Germinal center (tissue), 1 donor: ENCODE data around the gene EPOP.

Experiments used
- DNase-seq: peaks from one replicate; pipeline ENCODE4 v3.0.0; 2012; ENCODE audit warnings: mixed read lengths, low spot score

Gene EPOP

DNA sequence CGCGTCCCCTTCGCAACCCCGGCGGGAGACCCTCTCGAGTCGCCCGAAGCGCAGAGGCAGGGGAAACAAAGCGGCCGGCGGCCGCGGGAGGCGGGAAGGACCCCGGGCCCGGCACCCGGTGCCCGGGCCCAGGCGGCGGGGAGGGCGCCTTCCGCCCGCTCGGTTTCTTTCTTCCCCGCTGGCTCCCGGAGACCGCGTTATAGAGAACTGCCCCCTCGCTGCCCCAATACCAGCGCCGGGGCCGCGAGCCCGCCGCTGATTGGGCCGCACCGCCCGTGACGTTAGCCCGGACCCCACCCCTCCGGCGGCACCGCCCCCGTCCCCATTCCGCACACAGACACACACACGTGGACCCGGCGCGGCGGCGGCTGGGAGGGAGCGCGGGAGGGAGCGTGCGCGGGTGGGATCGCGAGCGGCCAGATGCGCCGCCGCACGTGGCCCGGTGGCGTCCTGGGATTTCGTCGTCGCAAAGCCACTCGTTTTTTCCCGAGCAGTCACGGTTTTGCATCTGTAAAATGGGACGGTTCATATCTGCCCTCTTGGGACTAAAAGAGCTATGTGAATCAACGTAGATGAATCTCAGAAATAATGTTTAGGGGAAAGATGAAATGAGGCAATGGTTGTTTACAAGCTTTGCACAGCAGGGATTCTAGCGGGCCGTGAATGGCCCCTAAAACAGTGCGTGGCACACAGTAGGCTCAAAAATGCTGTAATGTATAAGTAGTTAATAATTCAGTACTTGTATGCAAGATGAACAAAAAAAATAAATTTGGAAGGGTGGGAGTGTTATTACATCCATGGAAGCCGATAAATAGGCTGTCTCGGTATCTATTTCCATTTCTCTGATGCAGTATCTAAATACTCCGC is at the start of gene EPOP:
Gene EPOP, minus strand, starts transcription at position 209 of the 867 bp plus-strand sequence. CDS start 462 bp downstream, outside the sequence.
- peak; percentile 91 for DNase-seq

DNA sequence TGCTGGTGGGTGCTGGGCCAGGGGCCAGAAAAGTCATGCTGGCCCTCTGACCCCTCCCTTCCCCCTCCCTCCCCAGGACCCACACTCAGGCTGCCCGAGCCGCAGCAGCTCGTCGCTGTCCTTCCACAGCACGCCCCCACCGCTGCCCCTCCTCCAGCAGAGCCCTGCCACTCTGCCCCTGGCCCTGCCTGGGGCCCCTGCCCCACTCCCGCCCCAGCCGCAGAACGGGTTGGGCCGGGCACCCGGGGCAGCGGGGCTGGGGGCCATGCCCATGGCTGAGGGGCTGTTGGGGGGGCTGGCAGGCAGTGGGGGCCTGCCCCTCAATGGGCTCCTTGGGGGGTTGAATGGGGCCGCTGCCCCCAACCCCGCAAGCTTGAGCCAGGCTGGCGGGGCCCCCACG is 47.0 kb upstream of the EPOP start:
- DNase-seq = no peak

DNA sequence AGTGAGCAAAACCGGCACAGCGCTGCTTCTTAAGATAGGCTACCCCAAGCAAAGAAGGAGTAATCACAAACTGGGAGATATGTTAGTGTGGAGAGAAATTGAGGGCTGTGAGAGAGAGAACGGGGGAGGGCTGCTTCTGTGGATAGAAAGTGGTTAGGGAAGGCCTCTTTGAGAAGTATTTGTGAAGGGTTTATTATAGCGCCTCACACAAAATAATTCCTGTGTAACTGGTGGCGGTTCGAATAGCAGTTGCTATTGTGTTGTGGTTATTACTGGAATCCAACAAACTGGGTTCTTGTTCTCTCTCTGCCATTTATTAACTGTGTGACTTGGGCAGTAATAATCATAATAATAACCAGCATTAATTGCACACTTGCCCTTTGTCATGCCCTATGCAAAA is 46.2 kb upstream of the EPOP start:
- DNase-seq = no peak

DNA sequence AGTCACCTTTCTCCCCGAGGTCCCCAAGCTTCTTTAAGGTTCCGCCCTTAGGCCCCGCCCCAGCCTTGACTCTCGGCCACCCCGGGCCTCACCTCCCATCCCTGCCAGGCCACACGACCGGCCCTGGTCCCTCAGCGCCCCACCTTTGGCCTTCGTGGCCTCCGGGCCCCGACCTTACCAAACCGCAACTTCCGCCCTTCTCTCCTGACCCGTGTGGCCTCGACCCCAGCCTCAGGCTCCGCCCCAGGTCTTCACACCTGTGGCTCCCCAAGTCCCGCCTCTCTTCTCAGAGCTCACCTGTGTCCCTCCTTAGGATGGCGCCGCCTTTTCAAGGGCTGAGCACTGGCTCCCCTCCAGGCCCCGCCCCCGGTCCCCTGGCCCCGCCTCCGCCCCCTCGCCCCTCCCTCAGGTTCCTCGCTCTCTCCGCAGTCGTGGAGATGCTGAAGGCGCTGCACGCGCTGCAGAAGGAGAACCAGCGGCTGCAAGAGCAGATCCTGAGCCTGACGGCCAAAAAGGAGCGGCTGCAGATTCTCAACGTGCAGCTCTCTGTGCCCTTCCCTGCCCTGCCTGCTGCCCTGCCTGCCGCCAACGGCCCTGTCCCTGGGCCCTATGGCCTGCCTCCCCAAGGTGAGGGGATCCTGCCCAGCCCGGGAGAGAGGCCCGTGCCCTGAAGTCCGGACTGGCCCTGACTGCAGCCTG is 45.3 kb upstream of the EPOP start:
- DNase-seq = no peak

DNA sequence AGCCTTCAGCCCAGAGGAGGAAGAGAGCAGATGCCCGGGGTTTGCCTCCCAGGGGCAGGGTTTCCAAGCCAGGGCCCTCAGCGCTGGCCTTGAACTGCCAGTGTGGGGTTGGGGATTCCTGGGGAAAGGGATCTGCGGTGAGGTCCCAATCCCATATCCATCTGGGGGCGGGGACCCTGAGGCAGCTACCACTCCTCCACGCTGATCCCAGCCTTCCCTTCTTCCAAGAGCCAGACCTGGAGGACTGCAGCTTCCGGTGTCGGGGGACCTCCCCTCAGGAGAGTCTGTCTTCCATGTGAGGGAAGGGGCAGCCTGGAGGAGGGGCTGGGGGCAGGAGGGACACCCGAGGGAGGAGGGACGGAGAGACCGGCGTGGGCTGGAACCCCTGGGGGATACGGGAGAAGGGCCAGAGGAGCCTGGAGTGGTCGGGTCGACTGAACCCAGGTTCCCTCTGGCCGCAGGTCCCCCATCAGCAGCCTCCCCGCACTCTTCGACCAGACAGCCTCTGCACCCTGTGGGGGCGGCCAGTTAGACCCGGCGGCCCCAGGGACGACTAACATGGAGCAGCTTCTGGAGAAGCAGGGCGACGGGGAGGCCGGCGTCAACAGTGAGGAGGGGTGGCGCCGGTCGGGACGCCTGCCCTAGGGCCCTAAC is 44.7 kb upstream of the EPOP start:
- no peak for DNase-seq

DNA sequence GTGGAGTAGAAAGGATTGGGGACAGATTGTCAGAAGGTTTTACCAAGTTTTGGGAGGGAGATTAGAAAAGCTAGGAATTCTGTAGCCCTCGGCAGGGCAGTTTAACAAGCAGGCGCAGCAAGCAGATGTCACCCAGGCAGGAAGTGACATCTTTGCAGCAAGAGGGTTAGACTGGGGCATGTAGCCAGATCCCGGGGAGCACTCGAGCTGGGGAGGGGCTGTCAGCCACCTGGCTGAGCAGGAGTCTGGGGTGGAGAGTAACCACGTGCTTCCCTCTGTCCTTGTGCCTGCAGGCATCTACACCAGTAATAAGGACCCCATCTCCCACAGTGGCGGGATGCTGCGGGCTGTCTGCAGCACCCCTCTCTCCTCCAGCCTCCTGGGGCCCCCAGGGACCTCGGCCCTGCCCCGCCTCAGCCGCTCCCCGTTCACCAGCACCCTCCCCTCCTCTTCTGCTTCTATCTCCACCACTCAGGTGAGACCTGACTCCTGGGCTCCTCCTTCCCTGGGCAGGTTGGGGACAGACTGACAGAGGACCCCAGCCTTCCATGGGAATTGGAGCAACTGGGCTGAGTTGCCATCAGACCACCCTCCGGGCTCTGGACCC is 42.5 kb upstream of the EPOP start:
- no peak for DNase-seq

- DNase-seq = no peak
These were observed 41.7 kb upstream of the EPOP start for GRCh38 chr17:38716368-38717005.

GRCh38 chr17:38715216-38715943 is 40.6 kb upstream of the EPOP start:
- DNase-seq = no peak

- no peak for DNase-seq
These were observed 38.8 kb upstream of the EPOP start for GRCh38 chr17:38713456-38714075.

- DNase-seq = no peak
These were observed 37.8 kb upstream of the EPOP start for GRCh38 chr17:38712593-38712992.

DNA sequence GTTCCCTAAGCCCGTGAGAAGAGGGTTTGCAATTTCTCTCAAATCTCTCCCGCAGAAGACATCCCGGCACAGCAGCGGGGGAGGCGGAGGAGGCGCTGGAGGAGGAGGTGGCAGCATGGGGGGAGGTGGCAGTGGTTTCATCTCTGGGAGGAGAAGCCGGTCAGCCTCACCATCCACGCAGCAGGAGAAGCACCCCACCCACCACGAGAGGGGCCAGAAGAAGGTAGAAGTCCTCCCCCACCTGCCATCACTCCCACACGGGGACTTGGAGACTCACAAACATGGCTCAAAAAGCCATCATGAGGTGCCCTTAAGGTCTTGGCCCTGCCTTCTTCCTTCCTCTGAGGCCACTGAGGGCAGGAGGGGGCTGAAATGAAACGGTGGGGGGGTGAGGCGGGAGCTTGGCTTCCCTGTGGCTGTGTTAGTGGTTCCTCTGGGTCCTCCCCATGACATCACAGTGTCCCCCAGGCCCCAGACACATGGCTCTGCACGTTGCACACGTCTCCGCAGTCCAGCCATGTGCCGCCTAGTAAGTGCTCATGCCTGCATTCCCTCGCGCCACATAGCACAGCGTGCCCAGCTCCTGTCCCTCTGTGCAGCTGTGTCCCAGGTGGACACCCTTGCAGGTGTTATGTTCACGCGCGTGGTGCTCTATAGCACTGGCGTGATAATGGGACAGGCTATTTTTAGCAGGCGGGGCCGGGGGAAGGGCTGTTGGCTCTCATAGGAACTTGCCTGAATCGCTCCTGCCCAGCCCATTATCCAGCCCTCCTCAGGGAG is 37.2 kb upstream of the EPOP start:
- DNase-seq = no peak

- DNase-seq = no peak
These were observed 36.2 kb upstream of the EPOP start for GRCh38 chr17:38710985-38711384.

DNA sequence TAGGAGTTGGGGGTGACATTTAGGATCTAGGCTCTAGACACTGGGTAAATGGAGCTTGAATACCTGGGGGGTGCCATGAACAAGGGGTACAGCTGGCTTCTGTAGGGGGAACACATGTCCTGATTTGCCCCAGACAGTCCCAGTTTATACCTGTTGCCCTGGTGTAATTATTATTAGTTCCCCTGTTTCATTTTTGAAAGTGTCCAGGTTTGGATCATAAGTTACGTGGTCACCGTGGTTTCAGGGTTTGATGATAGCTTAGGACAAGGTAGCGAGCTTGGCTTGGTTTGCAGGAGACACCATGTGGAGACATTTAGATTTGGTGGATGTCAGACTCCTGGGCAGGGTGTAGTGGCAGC is 35.8 kb upstream of the EPOP start:
- DNase-seq = no peak

DNA sequence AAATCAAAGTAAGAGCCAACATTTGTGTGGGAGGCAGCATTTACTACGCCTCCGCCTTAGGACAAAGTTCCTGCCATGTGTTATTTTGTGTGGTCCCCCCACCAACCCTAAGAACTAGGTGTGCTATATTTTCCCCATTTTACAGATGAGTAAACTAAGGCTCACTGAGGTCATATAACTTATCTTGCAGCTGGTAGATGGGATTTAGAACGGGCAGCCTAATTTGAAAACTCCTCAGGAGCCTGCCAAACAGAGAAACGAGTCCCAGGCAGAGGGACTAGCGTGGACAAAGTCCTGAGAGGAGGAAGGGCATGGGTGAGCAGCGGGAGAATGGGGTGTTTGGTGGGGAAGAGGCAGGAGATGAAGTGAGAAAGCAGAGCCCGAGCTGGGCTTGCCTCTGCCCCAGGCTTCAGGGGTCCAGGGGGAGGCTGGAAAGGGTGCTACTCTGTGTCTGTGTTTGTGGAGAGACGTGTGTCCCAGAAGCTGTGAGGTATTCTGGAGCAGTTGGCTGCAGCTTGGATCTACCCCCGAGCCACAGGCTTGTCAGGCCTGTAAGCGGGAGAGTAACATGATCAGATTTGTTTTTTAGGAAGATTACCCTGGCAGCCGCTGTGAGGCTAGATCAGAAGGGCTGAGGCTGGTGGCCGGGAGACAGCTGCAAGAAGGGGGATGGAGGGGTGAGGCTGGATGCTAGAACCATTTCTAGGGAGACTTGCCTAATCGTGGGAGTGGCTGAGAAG is 35.3 kb upstream of the EPOP start:
- no peak for DNase-seq

DNA sequence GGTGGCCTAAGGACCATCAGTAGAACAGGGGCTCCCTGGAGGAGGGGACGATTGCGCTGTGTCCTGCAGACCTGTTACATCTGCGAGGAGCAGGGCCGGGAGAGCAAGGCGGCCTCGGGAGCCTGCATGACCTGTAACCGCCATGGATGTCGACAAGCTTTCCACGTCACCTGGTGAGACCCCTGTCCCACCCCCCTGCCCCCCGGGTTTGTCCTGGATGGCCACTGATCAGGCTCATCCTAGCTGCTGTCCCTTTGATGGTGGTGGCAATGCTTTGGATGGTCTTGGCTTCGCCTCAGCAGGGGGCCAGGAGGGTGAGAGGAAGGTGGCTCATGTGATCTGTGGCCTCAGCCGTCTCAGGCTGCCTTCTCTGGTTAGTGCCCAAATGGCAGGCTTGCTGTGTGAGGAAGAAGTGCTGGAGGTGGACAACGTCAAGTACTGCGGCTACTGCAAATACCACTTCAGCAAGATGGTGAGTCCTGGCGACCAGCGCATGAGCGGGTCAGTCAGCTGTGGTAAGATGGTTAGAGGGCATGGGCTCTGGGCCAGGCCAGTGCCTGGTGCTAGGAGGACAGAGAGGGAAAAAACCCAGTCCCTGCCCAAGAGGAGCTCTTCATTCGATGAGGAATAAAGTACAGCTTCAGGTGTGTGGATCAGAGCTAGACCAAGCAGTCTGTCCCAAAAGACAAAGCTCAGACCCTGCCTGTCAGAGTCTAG is 34.5 kb upstream of the EPOP start:
- no peak for DNase-seq

DNA sequence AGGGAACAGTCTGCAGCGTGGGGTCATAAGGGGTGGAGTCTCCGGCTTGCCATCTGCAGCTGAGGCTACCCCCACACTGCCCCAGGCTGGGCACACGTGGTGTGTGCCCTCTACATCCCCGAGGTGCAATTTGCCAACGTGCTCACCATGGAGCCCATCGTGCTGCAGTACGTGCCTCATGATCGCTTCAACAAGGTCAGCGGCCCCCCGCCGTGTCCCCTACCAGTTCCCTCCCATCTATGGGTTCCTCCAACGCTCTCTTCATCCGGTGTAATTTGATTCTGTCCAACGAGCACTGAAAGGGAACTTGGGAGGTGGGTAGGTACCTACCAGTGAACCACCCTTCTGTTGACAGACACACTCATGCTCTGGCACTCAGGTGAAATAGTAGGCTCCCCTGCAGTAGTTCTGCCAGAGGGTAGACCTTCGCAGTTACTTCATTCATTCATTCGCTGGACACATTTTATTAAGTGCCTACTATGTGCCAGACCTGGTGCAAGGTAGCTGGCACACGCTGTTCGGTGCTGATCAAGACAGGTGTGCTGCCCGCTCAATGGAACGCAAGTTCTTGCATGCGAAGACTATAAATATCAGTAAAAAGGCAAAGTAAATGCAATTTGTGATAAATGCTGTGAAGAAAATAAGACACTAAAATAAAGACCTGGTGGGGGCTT is 33.1 kb upstream of the EPOP start:
- DNase-seq = no peak

DNA sequence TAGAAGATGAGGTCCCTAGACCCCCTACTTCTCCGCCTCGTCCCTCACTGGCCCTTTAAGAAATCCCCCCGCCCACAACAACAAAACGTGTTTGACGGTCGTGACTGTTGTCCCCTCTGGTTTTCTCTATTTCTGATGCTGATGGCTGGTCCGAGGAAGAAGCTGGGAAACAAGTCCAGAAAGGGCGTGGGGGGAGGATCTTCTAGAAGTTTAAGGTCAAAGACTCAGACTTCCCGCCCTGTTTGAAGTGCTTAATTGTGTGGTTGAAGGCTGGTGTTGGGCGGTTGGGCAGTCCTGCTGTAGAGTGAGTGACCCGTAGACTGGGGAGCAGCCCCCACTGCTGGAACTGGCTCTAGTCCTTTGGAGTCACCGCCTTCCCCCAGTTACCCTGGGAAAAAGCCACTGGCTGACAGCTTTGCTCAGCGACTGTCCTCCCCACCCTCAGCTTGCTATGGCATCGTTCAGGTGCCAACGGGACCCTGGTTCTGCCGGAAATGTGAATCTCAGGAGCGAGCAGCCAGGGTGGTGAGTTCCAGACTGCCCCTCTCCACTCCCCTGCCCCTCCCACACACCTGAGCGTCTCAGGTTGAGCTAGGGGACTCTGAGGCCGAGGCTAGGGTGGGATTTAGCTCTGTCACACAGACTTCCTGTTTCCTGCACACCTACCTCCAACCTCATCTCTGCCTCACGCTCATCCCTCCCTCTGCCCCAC is 31.9 kb upstream of the EPOP start:
- peak; percentile 40 for DNase-seq
